ENCODE data around the gene NCLN. TPM values are rescaled to one million over a fixed set of nuclear protein-coding genes. Genes with fewer than 3 reads are reported as not detected.

NCLN gene
- total and polyA plus RNA-seq, 3 donors from 2014 or later: 50.2 to 65.5 (median 65.3) TPM

GRCh38 chr19:3248728-3249326 lies 63.1 kb downstream of the NCLN start:
- intact Hi-C loops (cut with DNase I; ENCODE audit: low total_unique reads): no loop called here
- Histone ChIP-seq H3K9me3 (no peaks in the 10 kb centered on the region), H3K4me1 (no peaks in the 10 kb centered on the region), H3K27me3 (no peaks in the 10 kb centered on the region), H3K36me3 (ENCODE audit: low read depth, missing control alignments) (no peaks in the 10 kb centered on the region), H3K4me3 (peak overlapping the region in 1 of 2 donors; percentile 1), H3K27ac (no peak overlapping the region)
- DNase-seq: no peak
- 32 to 34% methylated on average over 7 to 14 of the region's 14 CpGs for WGBS, 2 donors
- TF ChIP-seq CTCF (IDR thresholded peaks at IDR 0.05): no peak
- no peak for TF ChIP-seq POLR2A (IDR thresholded peaks at IDR 0.05)

GRCh38 chr19:3249408-3249807 lies 63.7 kb downstream of the NCLN start:
- WGBS, 2 donors: 57 to 58% methylated on average over 9 to 10 of the region's 10 CpGs
- TF ChIP-seq POLR2A (IDR thresholded peaks at IDR 0.05) (no peak), CTCF (IDR thresholded peaks at IDR 0.05) (no peak)
- no peaks in the 10 kb centered on the region for H3K9me3 ChIP-seq
- H3K4me3 ChIP-seq: peak overlapping the region in 1 of 2 donors; percentile 1
- intact Hi-C loops (cut with DNase I; ENCODE audit: low total_unique reads): no loop called here
- H3K36me3 ChIP-seq (ENCODE audit: low read depth, missing control alignments): no peaks in the 10 kb centered on the region
- no peaks in the 10 kb centered on the region for H3K4me1 ChIP-seq
- no peak overlapping the region for H3K27ac ChIP-seq
- peak; percentile 84 for DNase-seq
- H3K27me3 ChIP-seq: no peaks in the 10 kb centered on the region

- 52 to 71% methylated on average over 7 of the region's 7 CpGs for WGBS, 2 donors
- intact Hi-C loops (cut with DNase I; ENCODE audit: low total_unique reads): no loop called here
Observed at GRCh38 chr19:3250675-3251074, 64.9 kb downstream of the NCLN start.

GRCh38 chr19:3251229-3251628 lies 65.5 kb downstream of the NCLN start:
- intact Hi-C loops (cut with DNase I; ENCODE audit: low total_unique reads): no loop called here
- WGBS, 2 donors: 61 to 75% methylated on average over 8 of the region's 8 CpGs
- Histone ChIP-seq H3K27ac (no peak overlapping the region), H3K9me3 (no peaks in the 10 kb centered on the region), H3K4me3 (no peak overlapping the region), H3K36me3 (ENCODE audit: low read depth, missing control alignments) (no peaks in the 10 kb centered on the region), H3K4me1 (no peaks in the 10 kb centered on the region), H3K27me3 (no peaks in the 10 kb centered on the region)
- DNase-seq: no peak
- TF ChIP-seq POLR2A (IDR thresholded peaks at IDR 0.05) (no peak), CTCF (IDR thresholded peaks at IDR 0.05) (no peak)

More at GRCh38 chr19:3250675-3251074, 64.9 kb downstream of the NCLN start:
- Histone ChIP-seq H3K9me3 (no peaks in the 10 kb centered on the region), H3K27ac (no peak overlapping the region), H3K4me3 (no peak overlapping the region), H3K4me1 (no peaks in the 10 kb centered on the region), H3K36me3 (ENCODE audit: low read depth, missing control alignments) (no peaks in the 10 kb centered on the region), H3K27me3 (no peaks in the 10 kb centered on the region)
- TF ChIP-seq POLR2A (IDR thresholded peaks at IDR 0.05): no peak
- TF ChIP-seq CTCF (IDR thresholded peaks at IDR 0.05): peak in 2 of 3 experiments; percentile 52
- DNase-seq: no peak

- Histone ChIP-seq H3K27ac (no peak overlapping the region), H3K9me3 (no peaks in the 10 kb centered on the region), H3K36me3 (ENCODE audit: low read depth, missing control alignments) (no peaks in the 10 kb centered on the region), H3K4me3 (no peak overlapping the region), H3K4me1 (no peaks in the 10 kb centered on the region), H3K27me3 (no peaks in the 10 kb centered on the region)
- TF ChIP-seq POLR2A (IDR thresholded peaks at IDR 0.05): no peak
- no peak for TF ChIP-seq CTCF (IDR thresholded peaks at IDR 0.05)
- intact Hi-C loops (cut with DNase I; ENCODE audit: low total_unique reads): no loop called here
- WGBS, 2 donors: 87 to 89% methylated on average over 2 of the region's 2 CpGs
- no peak for DNase-seq
Observed at GRCh38 chr19:3252650-3253049, 66.9 kb downstream of the NCLN start.

All from testis (tissue), 3 donors.